COR-L47 (cell line): ENCODE data around the gene CATSPERZ.

Source experiments
- DNase-seq: peaks from one replicate; lab custom pipeline; 2025; lab: John Stamatoyannopoulos, UW

The CATSPERZ gene

GRCh38 chr11:64264371-64264852 lies 35.7 kb upstream of the CATSPERZ start:
- DNase-seq, result no peak

- no peak for DNase-seq
These were observed 34.7 kb upstream of the CATSPERZ start for GRCh38 chr11:64265176-64266160.

GRCh38 chr11:64266339-64266738 lies 33.8 kb upstream of the CATSPERZ start:
- DNase-seq, result no peak

- DNase-seq, result no peak
These were observed 32.8 kb upstream of the CATSPERZ start for GRCh38 chr11:64267207-64267945.

- no peak for DNase-seq
These were observed 31.9 kb upstream of the CATSPERZ start for GRCh38 chr11:64268025-64268892.

GRCh38 chr11:64268893-64269539 lies 31.1 kb upstream of the CATSPERZ start:
- no peak for DNase-seq

- peak; percentile 99 for DNase-seq
These were observed 30.5 kb upstream of the CATSPERZ start for GRCh38 chr11:64269540-64270220.

GRCh38 chr11:64275031-64275800 lies 24.9 kb upstream of the CATSPERZ start:
- no peak for DNase-seq

GRCh38 chr11:64275841-64276240 lies 24.3 kb upstream of the CATSPERZ start:
- DNase-seq, result no peak

GRCh38 chr11:64276653-64277431 lies 23.3 kb upstream of the CATSPERZ start:
- no peak for DNase-seq

GRCh38 chr11:64278576-64279190 lies 21.5 kb upstream of the CATSPERZ start:
- no peak for DNase-seq

- no peak for DNase-seq
These were observed 18.0 kb upstream of the CATSPERZ start for GRCh38 chr11:64281957-64282770.

GRCh38 chr11:64283092-64283491 lies 17.1 kb upstream of the CATSPERZ start:
- no peak for DNase-seq

GRCh38 chr11:64284048-64284961 lies 15.9 kb upstream of the CATSPERZ start, which contains the start of gene BAD:
Gene BAD, minus strand, starts transcription at chr11:64284665. Its CDS starts 297 bp downstream, at chr11:64284368.
- DNase-seq, result peak; percentile 90

- peak; percentile 66 for DNase-seq
These were observed 14.9 kb upstream of the CATSPERZ start, which contains the start of gene GPR137 for GRCh38 chr11:64284962-64285884. Gene GPR137, plus strand, starts transcription at chr11:64285848. Its CDS starts 677 bp downstream, at chr11:64286525.
